ENCODE results near the gene BCAT1.

The BCAT1 gene

GRCh38 chr12:24977711-24978110, 28.8 kb upstream of the BCAT1 start:
- no peaks in the 10 kb centered on the region for H3K27me3 ChIP-seq (ENCODE audit: control insufficient read depth in 1 of 2, insufficient read depth in 1 of 2, low read length in 2 of 2)
- no peak overlapping the region for H3K14ac ChIP-seq (ENCODE audit: low read length in 2 of 2)
- H3K23ac ChIP-seq (ENCODE audit: low read length in 2 of 2), result no peak overlapping the region
- H3K4me1 ChIP-seq (ENCODE audit: control insufficient read depth, insufficient read depth, low read depth, low read length), result peaks cover 2% of the 10 kb centered on the region
- H2BK12ac ChIP-seq (ENCODE audit: low read length in 2 of 2), result no peak overlapping the region
- no peak overlapping the region for H4K91ac ChIP-seq (ENCODE audit: low read length)
- H3K79me1 ChIP-seq (replicated peaks; ENCODE audit: low read length, poor library complexity, severe bottlenecking), result no peaks in the 10 kb centered on the region
- H2BK15ac ChIP-seq (ENCODE audit: low read depth, poor library complexity, severe bottlenecking), result no peak overlapping the region
- no peak overlapping the region for H2AK5ac ChIP-seq (ENCODE audit: low read length, severe bottlenecking)
- no peak overlapping the region for H3K18ac ChIP-seq (ENCODE audit: low read depth in 1 of 2, low read length in 2 of 2)
- no peak overlapping the region for H3K9ac ChIP-seq (ENCODE audit: low read length)
- WGBS, result no CpG with 5 or more reads among the region's 1 CpG
- H2BK120ac ChIP-seq (ENCODE audit: low read depth, low read length), result no peak overlapping the region
- H3K4ac ChIP-seq (ENCODE audit: low read depth in 1 of 2, low read length in 2 of 2), result no peak overlapping the region
- H3K4me2 ChIP-seq (ENCODE audit: low read length, poor library complexity, severe bottlenecking), result no peak overlapping the region
- no peak overlapping the region for H4K8ac ChIP-seq (ENCODE audit: low read length)
- H2AFZ ChIP-seq (ENCODE audit: low read depth, low read length), result no peak overlapping the region
- no peak overlapping the region for H2BK5ac ChIP-seq (ENCODE audit: low read depth, low read length, poor library complexity, severe bottlenecking)
- no peak overlapping the region for H3K4me3 ChIP-seq (ENCODE audit: insufficient read depth in 1 of 2, low read depth in 1 of 2, low read length in 2 of 2)
- no peak for DNase-seq
- H3K27ac ChIP-seq (ENCODE audit: low read length, poor library complexity, severe bottlenecking), result no peak overlapping the region
- no peaks in the 10 kb centered on the region for H3K36me3 ChIP-seq (ENCODE audit: control insufficient read depth in 1 of 2, insufficient read depth in 2 of 2, low read depth in 1 of 2, low read length in 2 of 2)
- peaks cover 7% of the 10 kb centered on the region for H3K9me3 ChIP-seq (ENCODE audit: control insufficient read depth, low read length)

GRCh38 chr12:24977060-24977459, 28.2 kb upstream of the BCAT1 start:
- Histone ChIP-seq H2AK5ac (ENCODE audit: low read length, severe bottlenecking) (no peak overlapping the region), H3K36me3 (ENCODE audit: control insufficient read depth in 1 of 2, insufficient read depth in 2 of 2, low read depth in 1 of 2, low read length in 2 of 2) (no peaks in the 10 kb centered on the region), H3K27ac (ENCODE audit: low read length, poor library complexity, severe bottlenecking) (no peak overlapping the region), H3K27me3 (ENCODE audit: control insufficient read depth in 1 of 2, insufficient read depth in 1 of 2, low read length in 2 of 2) (no peaks in the 10 kb centered on the region), H3K4ac (ENCODE audit: low read depth in 1 of 2, low read length in 2 of 2) (no peak overlapping the region), H3K4me3 (ENCODE audit: insufficient read depth in 1 of 2, low read depth in 1 of 2, low read length in 2 of 2) (no peak overlapping the region), H3K9me3 (ENCODE audit: control insufficient read depth, low read length) (peaks cover under 1% of the 10 kb centered on the region), H3K4me2 (ENCODE audit: low read length, poor library complexity, severe bottlenecking) (no peak overlapping the region), H2BK120ac (ENCODE audit: low read depth, low read length) (no peak overlapping the region), H2AFZ (ENCODE audit: low read depth, low read length) (no peak overlapping the region), H3K14ac (ENCODE audit: low read length in 2 of 2) (no peak overlapping the region), H3K23ac (ENCODE audit: low read length in 2 of 2) (no peak overlapping the region), H3K18ac (ENCODE audit: low read depth in 1 of 2, low read length in 2 of 2) (no peak overlapping the region), H3K9ac (ENCODE audit: low read length) (no peak overlapping the region), H2BK12ac (ENCODE audit: low read length in 2 of 2) (no peak overlapping the region), H4K91ac (ENCODE audit: low read length) (no peak overlapping the region), H4K8ac (ENCODE audit: low read length) (no peak overlapping the region), H3K79me1 (replicated peaks; ENCODE audit: low read length, poor library complexity, severe bottlenecking) (no peaks in the 10 kb centered on the region), H2BK15ac (ENCODE audit: low read depth, poor library complexity, severe bottlenecking) (no peak overlapping the region), H3K4me1 (ENCODE audit: control insufficient read depth, insufficient read depth, low read depth, low read length) (peaks cover 2% of the 10 kb centered on the region), H2BK5ac (ENCODE audit: low read depth, low read length, poor library complexity, severe bottlenecking) (no peak overlapping the region)
- DNase-seq, result no peak
- 94% methylated on average over 2 of the region's 4 CpGs for WGBS

- no peak overlapping the region for H2BK5ac ChIP-seq (ENCODE audit: low read depth, low read length, poor library complexity, severe bottlenecking)
- H4K91ac ChIP-seq (ENCODE audit: low read length), result no peak overlapping the region
- no peak overlapping the region for H4K8ac ChIP-seq (ENCODE audit: low read length)
- H3K4me2 ChIP-seq (ENCODE audit: low read length, poor library complexity, severe bottlenecking), result no peak overlapping the region
- no peak overlapping the region for H3K4ac ChIP-seq (ENCODE audit: low read depth in 1 of 2, low read length in 2 of 2)
- H3K36me3 ChIP-seq (ENCODE audit: control insufficient read depth in 1 of 2, insufficient read depth in 2 of 2, low read depth in 1 of 2, low read length in 2 of 2), result no peaks in the 10 kb centered on the region
- no peak for DNase-seq
- H3K18ac ChIP-seq (ENCODE audit: low read depth in 1 of 2, low read length in 2 of 2), result no peak overlapping the region
- peaks cover 2% of the 10 kb centered on the region for H3K4me1 ChIP-seq (ENCODE audit: control insufficient read depth, insufficient read depth, low read depth, low read length)
- H2AFZ ChIP-seq (ENCODE audit: low read depth, low read length), result no peak overlapping the region
- no peak overlapping the region for H2BK15ac ChIP-seq (ENCODE audit: low read depth, poor library complexity, severe bottlenecking)
- H3K27me3 ChIP-seq (ENCODE audit: control insufficient read depth in 1 of 2, insufficient read depth in 1 of 2, low read length in 2 of 2), result no peaks in the 10 kb centered on the region
- no peak overlapping the region for H2BK120ac ChIP-seq (ENCODE audit: low read depth, low read length)
- no peak overlapping the region for H2BK12ac ChIP-seq (ENCODE audit: low read length in 2 of 2)
- no peak overlapping the region for H3K4me3 ChIP-seq (ENCODE audit: insufficient read depth in 1 of 2, low read depth in 1 of 2, low read length in 2 of 2)
- no peaks in the 10 kb centered on the region for H3K9me3 ChIP-seq (ENCODE audit: control insufficient read depth, low read length)
- no peak overlapping the region for H3K14ac ChIP-seq (ENCODE audit: low read length in 2 of 2)
- H2AK5ac ChIP-seq (ENCODE audit: low read length, severe bottlenecking), result no peak overlapping the region
- no peak overlapping the region for H3K9ac ChIP-seq (ENCODE audit: low read length)
- H3K79me1 ChIP-seq (replicated peaks; ENCODE audit: low read length, poor library complexity, severe bottlenecking), result no peaks in the 10 kb centered on the region
- no peak overlapping the region for H3K27ac ChIP-seq (ENCODE audit: low read length, poor library complexity, severe bottlenecking)
- H3K23ac ChIP-seq (ENCODE audit: low read length in 2 of 2), result no peak overlapping the region
Observed at GRCh38 chr12:24975425-24975824, 26.5 kb upstream of the BCAT1 start.

GRCh38 chr12:24974216-24974615, 25.3 kb upstream of the BCAT1 start:
- H3K4me2 ChIP-seq (ENCODE audit: low read length, poor library complexity, severe bottlenecking), result no peak overlapping the region

More at GRCh38 chr12:24974216-24974615, 25.3 kb upstream of the BCAT1 start:
- Histone ChIP-seq H3K36me3 (ENCODE audit: control insufficient read depth in 1 of 2, insufficient read depth in 2 of 2, low read depth in 1 of 2, low read length in 2 of 2) (no peaks in the 10 kb centered on the region), H3K4me3 (ENCODE audit: insufficient read depth in 1 of 2, low read depth in 1 of 2, low read length in 2 of 2) (no peak overlapping the region), H3K4me1 (ENCODE audit: control insufficient read depth, insufficient read depth, low read depth, low read length) (no peaks in the 10 kb centered on the region), H3K9me3 (ENCODE audit: control insufficient read depth, low read length) (peaks cover 4% of the 10 kb centered on the region), H3K23ac (ENCODE audit: low read length in 2 of 2) (no peak overlapping the region), H2BK15ac (ENCODE audit: low read depth, poor library complexity, severe bottlenecking) (no peak overlapping the region), H4K91ac (ENCODE audit: low read length) (no peak overlapping the region), H2BK120ac (ENCODE audit: low read depth, low read length) (no peak overlapping the region), H2AFZ (ENCODE audit: low read depth, low read length) (no peak overlapping the region), H3K18ac (ENCODE audit: low read depth in 1 of 2, low read length in 2 of 2) (no peak overlapping the region), H3K27me3 (ENCODE audit: control insufficient read depth in 1 of 2, insufficient read depth in 1 of 2, low read length in 2 of 2) (no peaks in the 10 kb centered on the region), H3K4ac (ENCODE audit: low read depth in 1 of 2, low read length in 2 of 2) (no peak overlapping the region), H2BK5ac (ENCODE audit: low read depth, low read length, poor library complexity, severe bottlenecking) (no peak overlapping the region), H3K14ac (ENCODE audit: low read length in 2 of 2) (no peak overlapping the region), H3K79me1 (replicated peaks; ENCODE audit: low read length, poor library complexity, severe bottlenecking) (no peaks in the 10 kb centered on the region), H2BK12ac (ENCODE audit: low read length in 2 of 2) (no peak overlapping the region), H3K27ac (ENCODE audit: low read length, poor library complexity, severe bottlenecking) (no peak overlapping the region), H3K9ac (ENCODE audit: low read length) (no peak overlapping the region), H2AK5ac (ENCODE audit: low read length, severe bottlenecking) (no peak overlapping the region), H4K8ac (ENCODE audit: low read length) (no peak overlapping the region)
- 81% methylated on average over 2 of the region's 3 CpGs for WGBS
- no peak for DNase-seq

Data from mesenchymal stem cell (in vitro differentiated cells and primary cell).